GM18868 (cell line): ENCODE data around the gene SERTAD4.
"Not testable (repeated sequence)": the region's sequence is repeated elsewhere in the genome, so short reads cannot be mapped to it uniquely, and the experiment has no call there.

Experiments
- ATAC-seq: cut with Tn5 transposase; IDR thresholded peaks from one replicate; pipeline ENCODE4 v1.9.1; 2021; ENCODE audit warnings: mild to moderate bottlenecking, moderate library complexity; ENCODE audit not compliant: unreplicated experiment

The SERTAD4 gene

GRCh38 chr1:210232511-210233215, at the start of gene SERTAD4:
TSS of gene SERTAD4 (plus strand) at chr1:210232796. CDS start at chr1:210237961, 5,165 bp downstream.
- ATAC-seq: no peak

DNA sequence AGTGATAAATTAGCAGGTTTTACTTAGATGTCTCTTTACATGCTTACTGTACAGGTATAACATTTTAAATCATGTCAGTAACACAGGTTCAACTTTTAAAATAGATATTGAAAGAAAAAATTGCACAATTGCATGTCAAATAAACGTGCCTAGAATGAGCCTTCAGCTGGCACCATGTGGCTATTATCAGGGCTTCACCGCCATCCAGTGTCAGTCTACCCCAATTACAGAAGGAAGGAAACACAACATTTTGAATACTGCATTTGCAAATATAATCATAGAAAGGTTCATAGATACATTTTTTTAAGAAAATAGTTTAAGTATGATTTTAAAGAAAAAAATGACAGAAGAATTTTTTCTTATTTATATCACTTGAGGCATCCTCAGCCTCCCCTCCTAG, 47.5 kb upstream of the SERTAD4 start:
- no peak for ATAC-seq

- ATAC-seq: not testable (repeated sequence)
Observed at GRCh38 chr1:210187849-210188606, 44.6 kb upstream of the SERTAD4 start.

- ATAC-seq: no peak
Observed at GRCh38 chr1:210189426-210189825, 43.2 kb upstream of the SERTAD4 start.

- ATAC-seq: no peak
Observed at GRCh38 chr1:210195635-210196160, 36.9 kb upstream of the SERTAD4 start.

DNA sequence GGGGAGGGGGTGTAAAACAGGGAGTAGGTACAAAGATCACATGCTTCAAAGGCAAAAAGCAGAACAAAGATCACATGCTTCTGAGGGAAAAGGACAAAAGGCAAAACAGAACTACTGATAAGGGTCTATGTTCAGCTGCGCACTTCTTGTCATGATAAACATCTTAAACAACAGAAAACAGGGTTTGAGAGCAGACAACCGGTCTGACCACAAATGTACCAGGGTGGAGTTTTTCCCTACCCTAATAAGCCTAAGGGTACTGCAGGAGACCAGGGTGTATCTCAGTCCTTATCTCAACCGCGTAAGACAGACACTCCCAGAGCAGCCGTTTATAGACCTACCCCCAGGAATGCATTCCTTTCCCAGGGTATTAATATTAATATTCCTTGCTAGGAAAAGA, 36.3 kb upstream of the SERTAD4 start:
- ATAC-seq: not testable (repeated sequence)

DNA sequence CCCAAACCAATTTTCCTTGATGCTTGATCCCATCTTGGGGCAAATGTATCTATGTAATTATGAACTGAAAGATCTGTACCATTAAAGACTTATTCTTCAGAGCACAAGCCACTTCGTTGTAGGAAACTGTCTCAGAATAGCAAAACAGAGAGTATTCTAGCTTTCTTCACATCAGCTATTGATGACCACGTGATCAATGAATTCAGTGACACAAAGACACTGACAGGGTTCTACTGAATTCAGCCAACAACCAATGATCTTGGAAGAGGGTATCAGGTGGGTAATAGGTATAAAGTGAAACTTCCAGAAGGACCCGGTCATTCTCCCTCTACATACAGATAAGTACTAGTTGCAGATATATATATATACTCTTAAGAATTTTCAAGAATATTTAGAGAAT, 33.8 kb upstream of the SERTAD4 start:
- no peak for ATAC-seq

GRCh38 chr1:210200124-210200736, 32.4 kb upstream of the SERTAD4 start:
- ATAC-seq: no peak

GRCh38 chr1:210201681-210202080, 30.9 kb upstream of the SERTAD4 start:
- ATAC-seq: no peak

GRCh38 chr1:210207597-210208450, 24.8 kb upstream of the SERTAD4 start:
- ATAC-seq: no peak

- no peak for ATAC-seq
Observed at GRCh38 chr1:210213335-210213734, 19.3 kb upstream of the SERTAD4 start.

DNA sequence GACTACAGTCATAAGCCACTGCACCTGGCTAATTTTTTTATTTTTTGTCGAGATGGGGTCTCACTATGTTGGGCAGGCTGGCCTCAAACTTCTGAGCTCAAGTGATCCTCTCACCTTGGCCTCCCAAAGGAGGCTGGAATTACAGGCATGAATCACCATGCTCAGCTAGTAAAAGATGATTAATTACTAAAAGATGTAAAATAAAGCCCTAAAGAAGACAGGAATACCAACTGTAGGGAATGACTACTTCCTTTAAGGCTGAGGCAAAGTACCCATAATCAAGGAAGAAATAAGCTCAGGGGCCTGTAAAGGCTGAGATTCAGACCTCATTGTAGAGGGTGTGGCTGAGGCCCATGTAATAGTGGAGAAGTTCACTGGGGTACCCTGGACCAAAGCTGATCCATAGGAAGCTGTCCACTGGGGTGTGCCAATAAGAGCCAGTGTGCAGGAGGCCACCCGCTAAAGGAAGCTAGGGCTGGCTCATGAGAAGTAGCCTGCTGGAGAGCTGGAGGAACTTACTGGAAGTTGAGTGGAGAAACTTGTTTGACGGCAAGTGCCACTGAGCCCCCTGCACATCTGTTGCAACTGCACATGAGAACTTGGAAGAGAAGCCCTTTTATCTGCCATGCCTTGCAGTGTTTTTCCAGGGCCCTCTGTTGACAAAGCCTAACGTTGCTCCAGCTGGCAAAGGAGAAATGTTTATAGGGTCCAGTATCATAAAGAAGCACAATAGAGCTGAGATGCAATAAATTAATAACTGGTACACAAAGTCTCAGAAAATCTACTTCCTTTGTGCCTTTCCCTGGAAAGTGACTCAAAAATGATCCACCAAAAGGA, 17.8 kb upstream of the SERTAD4 start:
- ATAC-seq: no peak

DNA sequence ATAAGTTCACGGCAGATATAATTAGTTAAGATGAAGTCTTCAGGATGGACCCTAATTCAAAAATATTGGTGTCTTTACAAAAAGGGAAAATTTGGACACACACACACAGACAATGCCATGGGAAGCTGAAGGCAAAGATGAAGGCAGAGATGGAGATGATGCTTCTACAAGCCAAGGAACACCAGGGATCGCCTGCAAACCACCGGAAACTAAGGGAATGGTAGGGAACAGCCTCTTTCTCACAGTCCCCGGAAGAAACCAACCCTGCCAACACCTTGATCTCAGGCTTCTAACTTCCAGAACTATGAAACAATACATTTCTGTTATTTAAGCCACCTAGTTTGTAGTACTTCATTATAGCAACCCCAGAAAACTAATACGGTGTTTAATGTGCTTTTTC, 15.1 kb upstream of the SERTAD4 start:
- ATAC-seq: no peak

- ATAC-seq: no peak
Observed at GRCh38 chr1:210218047-210218446, 14.5 kb upstream of the SERTAD4 start.

GRCh38 chr1:210222340-210223006, 10.1 kb upstream of the SERTAD4 start:
- no peak for ATAC-seq

- ATAC-seq: no peak
Observed at GRCh38 chr1:210223226-210223904, 9.2 kb upstream of the SERTAD4 start.

GRCh38 chr1:210228158-210228557, 4.4 kb upstream of the SERTAD4 start:
- ATAC-seq: no peak

DNA sequence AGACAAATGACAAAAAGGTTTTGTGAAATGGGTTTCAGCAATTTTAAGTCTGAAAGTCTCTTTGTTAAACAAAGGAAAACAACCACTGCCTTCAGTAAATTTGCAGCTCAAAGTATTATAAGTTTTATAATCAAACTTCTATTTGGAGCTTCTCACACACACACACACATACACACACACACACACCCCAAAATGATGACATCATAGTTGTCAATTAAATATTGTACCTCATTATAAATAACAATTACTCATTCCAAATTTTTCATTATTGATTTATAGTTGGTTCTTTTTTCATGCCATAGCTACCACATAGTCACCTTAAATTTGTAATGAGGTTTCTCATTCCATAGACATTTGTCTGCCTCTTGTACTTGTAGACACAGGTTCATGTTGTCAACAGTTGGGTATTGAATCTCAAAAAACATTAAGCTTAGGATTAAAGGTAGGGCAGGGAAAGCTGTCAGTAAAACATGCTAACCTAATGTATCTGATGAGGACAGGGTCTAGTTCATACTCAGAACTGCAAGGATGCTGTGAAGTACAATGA, 2.4 kb upstream of the SERTAD4 start:
- no peak for ATAC-seq
